ENCODE results near the gene ATP8B4. TPM values are rescaled to one million over a fixed set of nuclear protein-coding genes. Genes with fewer than 3 reads are reported as not detected.

Gene ATP8B4
- total RNA-seq, 1 donor from 2014 or later, result 9.4 TPM

GRCh38 chr15:49870472-49870871, 248.6 kb downstream of the ATP8B4 start:
- no peaks in the 10 kb centered on the region for H3K9me3 ChIP-seq
- no peaks in the 10 kb centered on the region for H3K4me1 ChIP-seq
- no peak for DNase-seq
- H3K27me3 ChIP-seq, result no peaks in the 10 kb centered on the region
- no peak for ATAC-seq
- H3K36me3 ChIP-seq, result no peaks in the 10 kb centered on the region
- TF ChIP-seq CTCF (IDR thresholded peaks at IDR 0.05), result no peak
- H3K27ac ChIP-seq, result no peak overlapping the region
- intact Hi-C loops (cut with DNase I), result no loop called here
- H3K4me3 ChIP-seq, result no peak overlapping the region

- DNase-seq, result no peak
- Histone ChIP-seq H3K36me3 (no peaks in the 10 kb centered on the region), H3K27me3 (no peaks in the 10 kb centered on the region), H3K4me1 (no peaks in the 10 kb centered on the region), H3K9me3 (no peaks in the 10 kb centered on the region), H3K27ac (no peak overlapping the region), H3K4me3 (no peak overlapping the region)
- no peak for ATAC-seq
- no peak for TF ChIP-seq CTCF (IDR thresholded peaks at IDR 0.05)
- intact Hi-C loops (cut with DNase I), result no loop called here
These were observed 250.7 kb downstream of the ATP8B4 start for GRCh38 chr15:49868348-49868747.

- ATAC-seq, result no peak
- Histone ChIP-seq H3K9me3 (no peaks in the 10 kb centered on the region), H3K36me3 (no peaks in the 10 kb centered on the region), H3K27me3 (no peaks in the 10 kb centered on the region), H3K4me3 (no peak overlapping the region), H3K27ac (no peak overlapping the region), H3K4me1 (no peaks in the 10 kb centered on the region)
- TF ChIP-seq CTCF (IDR thresholded peaks at IDR 0.05), result no peak
- intact Hi-C loops (cut with DNase I), result no loop called here
- DNase-seq, result no peak
These were observed 252.9 kb downstream of the ATP8B4 start for GRCh38 chr15:49865925-49866757.

GRCh38 chr15:49864251-49864650, 254.8 kb downstream of the ATP8B4 start:
- DNase-seq, result no peak
- TF ChIP-seq CTCF (IDR thresholded peaks at IDR 0.05), result no peak
- no peaks in the 10 kb centered on the region for H3K27me3 ChIP-seq
- intact Hi-C loops (cut with DNase I), result no loop called here
- no peaks in the 10 kb centered on the region for H3K36me3 ChIP-seq
- ATAC-seq, result no peak
- H3K4me1 ChIP-seq, result no peaks in the 10 kb centered on the region
- no peak overlapping the region for H3K27ac ChIP-seq
- H3K4me3 ChIP-seq, result no peak overlapping the region
- no peaks in the 10 kb centered on the region for H3K9me3 ChIP-seq

- ATAC-seq, result no peak
- H3K27me3 ChIP-seq, result no peaks in the 10 kb centered on the region
- H3K9me3 ChIP-seq, result no peaks in the 10 kb centered on the region
- H3K27ac ChIP-seq, result no peak overlapping the region
- no peak for TF ChIP-seq CTCF (IDR thresholded peaks at IDR 0.05)
- no peaks in the 10 kb centered on the region for H3K4me1 ChIP-seq
- H3K4me3 ChIP-seq, result no peak overlapping the region
- no peaks in the 10 kb centered on the region for H3K36me3 ChIP-seq
- DNase-seq, result no peak
- intact Hi-C loops (cut with DNase I), result no loop called here
These were observed 255.4 kb downstream of the ATP8B4 start for GRCh38 chr15:49863431-49864224.

All from upper lobe of right lung (tissue), 1 donor.